ENCODE results near the gene WDR1.

The WDR1 gene

GRCh38 chr4:10123227-10124101 lies 6.9 kb upstream of the WDR1 start:
- peak; percentile 57 for DNase-seq
- Histone ChIP-seq H3K4me3 (ENCODE audit: low read depth, low read length) (no peak overlapping the region), H3K27ac (no peak overlapping the region), H3K27me3 (replicated peaks) (no peaks in the 10 kb centered on the region), H3K36me3 (replicated peaks) (no peaks in the 10 kb centered on the region)
- in situ Hi-C loops (cut with HindIII; ENCODE audit: low pct_ligation_motif_present, low sequenced_read_pairs), result no loop called here
- no peak for TF ChIP-seq CTCF (IDR thresholded peaks at IDR 0.05; ENCODE audit: low read depth, low read length, missing control alignments)

- H3K4me3 ChIP-seq (ENCODE audit: low read depth, low read length), result no peak overlapping the region
- H3K27ac ChIP-seq, result no peak overlapping the region
- no peak for DNase-seq
- no peaks in the 10 kb centered on the region for H3K27me3 ChIP-seq (replicated peaks)
- no peak for TF ChIP-seq CTCF (IDR thresholded peaks at IDR 0.05; ENCODE audit: low read depth, low read length, missing control alignments)
- no peaks in the 10 kb centered on the region for H3K36me3 ChIP-seq (replicated peaks)
- in situ Hi-C loops (cut with HindIII; ENCODE audit: low pct_ligation_motif_present, low sequenced_read_pairs), result no loop called here
Observed at GRCh38 chr4:10122236-10122932, 5.8 kb upstream of the WDR1 start.

DNA sequence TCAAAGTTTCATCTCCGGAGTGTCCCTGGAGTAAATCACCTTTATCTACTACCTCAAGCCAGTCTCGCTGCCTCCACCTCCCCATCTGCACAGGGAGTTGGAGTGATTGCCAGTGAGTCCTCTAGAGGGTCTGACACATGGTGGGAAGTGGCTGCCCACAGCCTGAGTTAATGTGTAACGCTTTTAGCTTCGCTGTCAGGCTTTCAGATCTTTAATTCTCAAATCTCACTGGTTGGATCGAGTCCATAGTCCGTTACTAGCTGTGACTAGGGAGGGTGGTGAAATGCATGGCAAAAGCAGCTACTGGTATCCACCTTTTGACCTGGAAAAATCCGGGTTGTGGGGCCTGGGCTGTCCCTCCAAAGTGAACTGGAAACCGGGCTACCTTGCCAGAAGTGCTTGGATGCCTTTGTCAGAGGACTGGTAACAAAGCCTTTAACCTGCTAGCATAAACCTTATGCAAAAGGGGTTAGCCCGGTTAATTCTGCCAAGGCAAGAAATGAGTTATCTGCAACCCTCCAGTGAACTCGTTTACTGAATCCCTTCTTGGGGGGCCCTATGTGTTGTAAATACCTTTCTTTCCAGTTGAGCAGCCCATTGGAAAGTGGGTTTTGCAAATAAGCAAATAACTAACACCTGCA lies 5.1 kb upstream of the WDR1 start:
- Histone ChIP-seq H3K27ac (no peak overlapping the region), H3K36me3 (replicated peaks) (no peaks in the 10 kb centered on the region), H3K4me3 (ENCODE audit: low read depth, low read length) (no peak overlapping the region), H3K27me3 (replicated peaks) (no peaks in the 10 kb centered on the region)
- no peak for TF ChIP-seq CTCF (IDR thresholded peaks at IDR 0.05; ENCODE audit: low read depth, low read length, missing control alignments)
- DNase-seq, result no peak
- in situ Hi-C loops (cut with HindIII; ENCODE audit: low pct_ligation_motif_present, low sequenced_read_pairs), result no loop called here

DNA sequence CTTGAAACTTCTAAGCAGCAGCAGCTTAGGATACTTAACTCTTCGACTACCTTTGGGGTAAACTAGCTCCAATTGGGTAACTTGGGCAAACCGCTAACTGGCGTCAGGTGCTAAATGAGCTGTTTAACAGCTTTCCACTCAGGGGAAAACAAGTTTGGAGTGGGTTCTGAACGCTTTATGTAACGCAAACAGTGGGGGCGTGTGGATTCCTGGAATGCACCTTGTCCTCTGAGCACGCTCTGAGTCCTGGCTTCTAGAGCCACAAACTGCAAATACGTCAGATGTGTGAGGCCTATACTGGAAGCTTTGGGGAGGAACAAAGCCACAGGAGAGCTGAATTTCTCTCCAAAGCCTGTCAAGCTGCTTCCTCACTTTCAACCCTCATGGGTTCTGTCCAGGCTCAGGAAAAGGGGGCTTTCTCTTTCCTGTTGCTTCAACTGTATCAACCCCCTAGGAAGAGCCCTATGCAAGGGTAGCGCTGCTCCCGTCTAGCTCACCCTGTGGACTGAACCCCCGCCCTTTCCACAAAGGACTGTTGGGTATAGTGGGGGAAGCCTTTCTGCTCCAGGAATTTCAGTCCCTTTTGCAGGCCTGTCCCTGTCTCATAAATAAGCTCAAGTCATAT lies 4.5 kb upstream of the WDR1 start:
- in situ Hi-C loops (cut with HindIII; ENCODE audit: low pct_ligation_motif_present, low sequenced_read_pairs), result no loop called here
- no peak for DNase-seq

GRCh38 chr4:10119773-10120172 lies 3.2 kb upstream of the WDR1 start:
- in situ Hi-C loops (cut with HindIII; ENCODE audit: low pct_ligation_motif_present, low sequenced_read_pairs), result no loop called here
- DNase-seq, result no peak
- Histone ChIP-seq H3K27ac (no peak overlapping the region), H3K4me3 (ENCODE audit: low read depth, low read length) (no peak overlapping the region), H3K36me3 (replicated peaks) (peaks cover 14% of the 10 kb centered on the region), H3K27me3 (replicated peaks) (no peaks in the 10 kb centered on the region)
- no peak for TF ChIP-seq CTCF (IDR thresholded peaks at IDR 0.05; ENCODE audit: low read depth, low read length, missing control alignments)

More for the DNA sequence above, 4.5 kb upstream of the WDR1 start:
- H3K27ac ChIP-seq, result no peak overlapping the region
- TF ChIP-seq CTCF (IDR thresholded peaks at IDR 0.05; ENCODE audit: low read depth, low read length, missing control alignments), result no peak
- no peak overlapping the region for H3K4me3 ChIP-seq (ENCODE audit: low read depth, low read length)
- peaks cover 1% of the 10 kb centered on the region for H3K36me3 ChIP-seq (replicated peaks)
- no peaks in the 10 kb centered on the region for H3K27me3 ChIP-seq (replicated peaks)
